ENCODE data around the gene GAL3ST2.
"Not testable (repeated sequence)": the region's sequence is repeated elsewhere in the genome, so short reads cannot be mapped to it uniquely, and the experiment has no call there.

GAL3ST2 gene

GRCh38 chr2:241776336-241777169 is at the start of gene GAL3ST2:
Gene GAL3ST2 (plus strand): TSS chr2:241776822. CDS start chr2:241776956, 134 bp downstream.
- DNase-seq = no peak

GRCh38 chr2:241728000-241728399 is 48.6 kb upstream of the GAL3ST2 start:
- DNase-seq = no peak

DNA sequence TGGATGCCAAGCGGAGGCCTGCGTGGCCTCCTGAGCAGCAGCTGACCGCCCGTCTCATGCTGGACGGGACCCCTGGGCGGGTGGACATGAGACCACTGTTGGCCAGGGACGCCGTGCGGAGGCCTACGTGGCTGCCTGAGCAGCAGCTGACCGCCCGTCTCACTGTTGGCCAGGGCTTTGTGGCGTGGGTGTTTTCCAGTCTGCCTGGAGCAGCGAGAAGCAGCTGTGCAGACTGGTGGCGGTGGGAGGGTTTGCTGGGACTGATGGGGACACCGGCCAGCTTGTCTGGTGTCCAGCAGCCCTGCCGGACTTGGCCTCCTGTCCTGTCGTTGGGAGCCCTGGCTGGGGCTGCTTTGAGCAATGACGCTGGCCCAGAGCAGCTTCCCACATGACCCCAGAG is 48.0 kb upstream of the GAL3ST2 start:
- no peak for DNase-seq

GRCh38 chr2:241729868-241730267 is 46.8 kb upstream of the GAL3ST2 start:
- no peak for DNase-seq

DNA sequence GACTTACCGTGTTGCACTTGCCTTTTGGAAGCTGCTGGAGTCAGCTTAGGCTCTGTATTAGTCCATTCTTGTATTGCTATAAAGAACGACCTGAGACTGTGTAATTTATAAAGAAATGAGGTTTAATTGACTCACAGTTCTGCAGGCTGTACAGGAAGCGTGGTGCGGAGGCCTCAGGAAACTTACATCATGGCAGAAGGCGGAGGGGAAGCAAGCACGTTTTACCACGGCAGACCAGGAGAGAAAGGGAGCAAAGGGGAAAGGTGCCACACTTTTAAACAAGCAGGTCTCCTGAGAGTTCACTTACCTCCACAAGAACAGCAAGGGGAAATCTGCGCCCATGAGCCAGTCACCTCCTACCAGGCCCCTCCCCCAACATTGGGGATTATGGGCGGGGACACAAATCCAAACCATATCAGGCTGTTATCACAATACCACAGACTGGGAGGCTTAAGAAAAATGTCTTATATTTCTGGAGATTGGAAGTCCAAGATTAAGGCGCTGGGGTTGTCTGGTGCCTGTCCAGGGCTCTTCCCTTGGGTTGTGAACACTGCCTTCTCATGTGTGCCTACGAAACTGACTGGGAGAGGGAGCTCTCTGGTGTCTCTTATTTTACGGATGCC is 45.8 kb upstream of the GAL3ST2 start:
- DNase-seq = no peak

DNA sequence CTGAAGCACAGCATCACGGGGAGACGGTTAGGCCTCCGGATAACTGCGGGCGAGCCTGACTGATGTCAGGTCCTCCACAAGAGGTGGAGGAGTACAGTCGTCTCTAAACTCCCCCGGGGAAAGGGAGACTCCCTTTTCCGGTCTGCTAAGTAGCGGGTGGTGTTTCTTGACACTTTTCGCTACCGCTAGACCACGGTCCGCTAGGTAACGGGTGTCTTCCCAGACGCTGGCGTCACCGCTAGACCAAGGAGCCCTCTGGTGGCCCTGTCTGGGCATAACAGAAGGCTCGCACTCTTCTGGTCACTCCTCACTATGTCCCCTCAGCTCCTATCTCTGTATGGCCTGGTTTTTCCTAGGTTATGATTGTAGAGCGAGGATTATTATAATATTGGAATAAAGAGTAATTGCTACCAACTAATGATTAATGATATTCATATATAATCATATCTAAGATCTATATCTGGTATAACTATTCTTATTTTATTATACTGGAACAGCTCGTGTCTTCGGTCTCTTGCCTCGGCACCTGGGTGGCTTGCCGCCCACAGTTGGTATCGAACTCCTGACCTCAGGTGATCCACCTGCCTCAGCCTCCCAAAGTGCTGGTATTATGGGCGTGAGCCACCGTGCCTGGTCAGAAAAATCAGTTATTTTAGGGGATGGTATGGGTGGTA is 44.0 kb upstream of the GAL3ST2 start:
- peak; percentile 61 for DNase-seq

- DNase-seq = no peak
These were observed 43.0 kb upstream of the GAL3ST2 start for GRCh38 chr2:241733391-241734207.

DNA sequence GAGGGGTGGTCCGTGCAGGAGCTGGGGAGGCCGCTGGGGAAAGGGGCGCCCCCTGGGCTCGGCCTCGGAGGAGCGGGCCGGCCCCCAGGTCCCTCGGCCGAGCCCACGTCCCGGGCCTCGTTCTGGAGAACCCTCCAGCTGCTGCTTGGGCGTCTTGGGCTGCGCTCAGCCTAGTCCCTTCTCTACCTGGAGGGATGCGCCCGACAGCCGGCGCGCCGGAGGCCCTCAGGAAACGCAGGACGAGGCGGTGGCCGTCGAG is 42.5 kb upstream of the GAL3ST2 start:
- DNase-seq = no peak

GRCh38 chr2:241734467-241735208 is 42.0 kb upstream of the GAL3ST2 start, which contains the start of gene D2HGDH:
Gene D2HGDH (plus strand): TSS chr2:241734630. CDS start chr2:241735225, 595 bp downstream.
- DNase-seq = peak; percentile 93

GRCh38 chr2:241736111-241736510 is 40.5 kb upstream of the GAL3ST2 start:
- no peak for DNase-seq

GRCh38 chr2:241738040-241738686 is 38.5 kb upstream of the GAL3ST2 start:
- DNase-seq = no peak

DNA sequence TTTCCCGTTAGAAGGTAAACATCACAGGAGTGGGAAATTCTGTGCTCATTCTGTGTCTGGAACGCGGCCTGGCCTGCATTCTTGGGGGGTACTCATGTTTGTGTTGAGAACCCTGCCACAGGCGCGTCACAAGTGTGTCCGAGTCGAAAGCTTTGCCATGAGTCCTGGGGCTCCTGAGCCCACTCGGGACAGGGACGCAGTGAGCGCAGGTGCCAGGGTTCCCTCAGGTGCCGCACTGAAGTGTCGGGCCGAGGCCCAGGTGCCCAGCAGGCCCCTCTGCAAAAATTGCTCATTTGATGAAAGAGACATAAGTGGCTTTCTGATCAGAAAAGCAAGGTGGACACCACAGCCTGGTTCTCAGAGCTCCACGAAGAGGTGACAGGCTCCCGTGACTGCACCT is 37.4 kb upstream of the GAL3ST2 start:
- DNase-seq = no peak

DNA sequence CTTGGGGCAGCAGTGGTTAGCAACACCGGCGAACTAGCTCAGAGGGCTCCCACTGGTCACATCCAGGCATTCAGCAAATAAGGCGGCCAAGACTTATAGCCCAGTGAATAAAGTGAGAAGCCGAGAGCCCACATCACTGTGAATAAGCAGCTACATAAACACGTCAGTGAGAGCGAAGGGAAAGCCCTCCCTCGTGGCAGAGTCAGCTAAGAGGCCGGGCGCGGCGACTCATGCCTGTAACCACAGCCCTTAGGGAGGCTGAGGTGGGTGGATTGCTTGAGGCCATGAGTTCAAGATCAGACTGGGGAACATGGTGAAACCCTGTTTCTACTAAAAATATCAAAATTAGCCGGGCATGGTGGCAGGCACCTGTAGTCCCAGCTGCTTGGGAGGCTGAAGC is 37.0 kb upstream of the GAL3ST2 start:
- no peak for DNase-seq

GRCh38 chr2:241741016-241741415 is 35.6 kb upstream of the GAL3ST2 start:
- DNase-seq = peak; percentile 46

- no peak for DNase-seq
These were observed 34.2 kb upstream of the GAL3ST2 start for GRCh38 chr2:241742320-241742939.

DNA sequence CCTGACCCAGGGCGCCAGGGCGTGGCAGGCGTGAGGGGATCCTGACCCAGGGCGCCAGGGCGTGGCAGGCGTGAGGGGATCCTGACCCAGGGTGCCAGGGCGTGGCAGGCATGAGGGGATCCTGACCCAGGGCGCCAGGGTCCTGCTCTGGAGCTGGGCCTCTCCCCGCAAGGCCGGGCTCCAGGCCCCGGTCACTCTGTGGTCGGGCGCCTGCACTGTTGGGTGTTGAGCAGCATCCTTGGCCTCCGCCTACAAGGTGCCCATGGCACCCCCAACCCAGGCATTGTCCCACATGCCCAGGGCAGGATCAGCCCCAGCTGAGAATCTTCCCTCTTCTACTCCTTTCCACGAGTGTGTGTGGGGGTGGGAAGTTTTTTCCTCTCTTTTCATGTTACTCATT is 33.6 kb upstream of the GAL3ST2 start:
- DNase-seq = not testable (repeated sequence)

DNA sequence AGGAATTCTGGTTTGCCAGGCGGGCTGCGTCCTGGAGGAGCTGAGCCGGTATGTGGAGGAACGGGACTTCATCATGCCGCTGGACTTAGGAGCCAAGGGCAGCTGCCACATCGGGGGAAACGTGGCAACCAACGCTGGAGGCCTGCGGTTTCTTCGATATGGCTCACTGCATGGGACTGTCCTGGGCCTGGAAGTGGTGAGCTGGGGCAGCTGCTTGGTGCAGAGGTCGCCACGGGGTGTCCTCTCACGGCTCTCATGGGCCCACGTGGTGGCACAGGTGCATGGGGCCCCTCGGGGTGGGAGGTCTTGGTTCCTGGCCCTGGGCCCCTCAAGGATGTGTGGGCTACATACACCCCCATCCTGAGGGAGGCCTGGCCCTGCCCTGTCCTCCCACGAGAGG is 33.0 kb upstream of the GAL3ST2 start:
- DNase-seq = no peak

DNA sequence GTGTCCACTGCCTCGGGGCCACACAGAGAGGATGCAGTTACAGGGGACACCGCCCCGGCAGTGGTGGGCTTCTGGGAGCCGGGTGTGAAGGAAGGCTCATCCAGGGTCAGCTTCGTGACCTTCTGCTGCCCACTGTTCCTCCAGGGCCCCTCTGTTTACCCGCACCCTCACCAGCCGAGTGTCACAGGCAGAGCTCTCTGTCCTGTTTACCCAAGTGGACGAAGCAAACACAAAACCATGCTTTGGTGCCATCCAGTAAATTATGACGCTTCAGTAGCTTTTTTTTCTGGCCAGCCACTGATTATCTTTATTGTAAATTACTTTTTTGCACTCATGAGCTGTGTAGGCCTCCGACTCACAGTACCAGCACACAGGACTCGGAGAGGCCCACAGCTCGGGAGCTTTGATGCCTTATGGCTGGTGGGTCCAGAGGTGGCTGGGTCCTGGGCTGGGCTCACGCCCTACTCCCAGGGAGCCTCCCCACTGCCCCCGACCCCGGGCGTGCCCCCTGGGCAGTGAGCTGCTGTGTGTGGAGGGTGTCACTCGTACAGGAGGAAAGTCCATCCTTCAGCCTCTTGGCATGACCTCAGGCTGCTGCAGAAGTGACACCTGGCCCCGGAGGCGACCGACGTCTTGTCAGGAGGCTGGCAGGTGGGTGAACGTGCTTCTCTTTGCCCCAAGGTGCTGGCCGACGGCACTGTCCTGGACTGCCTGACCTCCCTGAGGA is 32.4 kb upstream of the GAL3ST2 start:
- DNase-seq = no peak

- DNase-seq = no peak
These were observed 31.3 kb upstream of the GAL3ST2 start for GRCh38 chr2:241745276-241745675.

DNA sequence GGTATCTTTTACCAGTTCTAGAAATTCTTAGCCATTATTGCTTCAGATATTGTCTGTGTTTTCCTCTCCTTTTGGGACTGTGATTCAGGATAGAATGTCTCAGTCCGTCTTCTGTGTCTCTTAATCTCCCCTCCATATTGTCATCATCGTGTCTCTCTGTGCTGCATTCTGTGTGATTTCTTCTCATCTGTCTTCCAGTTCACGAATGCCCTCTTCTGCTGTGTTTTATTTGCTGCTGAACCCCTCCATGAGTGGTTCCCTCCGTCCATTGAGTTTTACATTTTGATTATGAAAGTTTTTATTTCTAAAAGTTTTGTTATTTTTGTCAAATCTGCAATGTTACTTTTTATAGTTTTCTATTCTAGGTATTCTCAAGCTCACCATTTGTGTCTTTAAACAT is 30.5 kb upstream of the GAL3ST2 start:
- no peak for DNase-seq

Data from CD4-positive, alpha-beta T cell treated with Interleukin-12 subunit alpha and Interleukin-12 subunit beta, for 1 hour (primary cell).